ENCODE measurements around the gene ANKRD63.

Gene ANKRD63

DNA sequence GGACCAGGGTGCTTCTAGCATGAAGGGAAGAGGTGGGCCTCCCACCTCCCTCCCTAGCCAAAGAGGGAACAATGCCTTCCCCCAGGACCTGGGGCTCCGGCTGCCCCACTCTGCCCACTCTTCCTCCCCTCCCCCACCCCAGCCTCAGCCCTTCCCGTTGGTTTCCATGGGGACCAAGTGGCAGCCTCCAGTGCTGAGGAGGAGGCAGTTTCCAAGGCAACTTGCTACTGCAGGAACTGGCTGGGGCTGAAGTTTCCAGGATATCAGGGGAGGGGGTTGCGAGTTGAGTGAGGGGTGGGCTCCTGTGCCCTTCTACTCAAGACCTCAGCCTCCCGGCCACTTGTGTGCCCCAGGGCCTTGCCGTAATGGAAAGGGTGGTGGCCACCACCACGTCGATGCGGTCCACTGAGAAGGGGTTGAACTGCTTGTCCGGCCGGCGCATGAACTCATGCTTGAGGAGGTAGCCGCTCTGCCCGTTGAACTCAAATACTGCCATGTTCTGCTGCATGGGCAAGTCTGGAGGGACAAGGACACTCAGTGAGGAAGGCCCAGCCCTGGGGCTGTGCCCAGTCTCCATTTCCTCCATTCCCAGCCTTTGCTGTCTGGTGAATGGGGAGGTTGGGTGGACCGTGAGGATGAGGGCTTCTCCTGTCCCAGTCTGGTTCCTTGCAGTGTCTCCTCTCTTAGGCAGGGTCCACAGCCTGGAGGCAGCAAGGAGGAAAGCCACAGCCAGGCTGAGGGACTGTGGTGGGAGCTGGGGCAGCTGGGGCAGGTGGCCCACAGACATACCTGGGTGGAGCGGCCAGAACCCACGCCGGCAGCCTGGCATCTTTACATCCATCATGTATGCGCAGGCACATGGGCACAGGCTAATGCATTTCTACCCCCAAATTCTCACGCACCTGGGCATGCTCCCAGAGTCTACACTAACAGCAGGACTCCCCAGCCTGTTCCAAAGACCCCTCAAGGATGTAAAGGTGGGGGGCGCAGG is 11.3 kb upstream of the ANKRD63 start:
- DNase-seq = no peak

DNA sequence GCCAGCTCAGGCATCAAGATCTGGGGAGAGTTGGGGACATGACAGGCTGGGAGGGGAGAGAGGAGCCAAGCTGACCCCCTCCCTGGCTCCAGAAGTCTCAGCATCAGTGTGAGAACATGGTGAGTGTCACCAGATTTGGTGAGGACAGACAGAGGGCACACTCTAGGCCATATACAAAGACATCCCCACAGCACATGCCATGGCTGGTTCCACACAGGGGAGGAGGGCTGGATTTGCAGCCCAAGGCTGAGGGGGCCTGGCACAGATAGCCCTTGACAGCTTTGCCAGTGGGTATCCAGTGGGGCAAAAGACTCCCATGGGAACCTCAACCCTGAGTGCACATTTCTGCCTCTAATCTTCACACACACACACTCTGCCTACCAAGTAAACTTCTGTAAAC is 10.1 kb upstream of the ANKRD63 start:
- no peak for DNase-seq

- no peak for DNase-seq
Observed at GRCh38 chr15:40292246-40292645, 9.4 kb upstream of the ANKRD63 start.

DNA sequence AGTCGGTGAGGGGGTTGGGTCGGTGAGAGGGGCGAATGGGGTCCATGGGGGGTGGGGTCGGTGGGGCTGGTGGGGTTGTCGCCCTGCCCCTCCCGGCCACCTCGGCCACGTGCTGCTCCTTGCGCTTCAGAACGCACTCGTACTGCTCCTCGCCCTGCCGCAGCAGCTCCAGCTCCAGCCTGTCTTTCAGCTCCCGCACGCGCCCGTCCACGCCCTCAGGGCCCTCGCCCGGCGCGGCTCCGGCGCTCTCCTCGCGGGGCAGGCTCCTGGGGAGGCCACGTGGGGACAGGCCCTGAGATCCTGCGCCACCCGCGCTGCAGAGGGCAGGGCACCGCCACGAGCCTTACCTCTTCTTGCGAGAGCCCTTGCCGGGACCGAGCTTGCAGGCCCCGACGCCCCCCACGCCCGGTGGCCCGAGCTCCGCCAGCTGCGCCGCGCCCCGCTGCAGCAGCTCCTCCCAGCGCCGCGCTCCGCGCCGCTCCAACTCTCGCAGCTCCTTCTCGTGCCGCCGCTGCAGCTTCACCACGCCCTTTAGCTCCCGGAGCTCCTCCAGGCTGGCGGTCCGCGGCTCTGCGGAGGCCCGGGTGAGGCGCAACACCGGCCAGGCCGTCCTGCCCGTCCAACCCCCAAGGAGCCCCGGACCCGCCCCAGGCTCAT is 8.2 kb upstream of the ANKRD63 start:
- no peak for DNase-seq

DNA sequence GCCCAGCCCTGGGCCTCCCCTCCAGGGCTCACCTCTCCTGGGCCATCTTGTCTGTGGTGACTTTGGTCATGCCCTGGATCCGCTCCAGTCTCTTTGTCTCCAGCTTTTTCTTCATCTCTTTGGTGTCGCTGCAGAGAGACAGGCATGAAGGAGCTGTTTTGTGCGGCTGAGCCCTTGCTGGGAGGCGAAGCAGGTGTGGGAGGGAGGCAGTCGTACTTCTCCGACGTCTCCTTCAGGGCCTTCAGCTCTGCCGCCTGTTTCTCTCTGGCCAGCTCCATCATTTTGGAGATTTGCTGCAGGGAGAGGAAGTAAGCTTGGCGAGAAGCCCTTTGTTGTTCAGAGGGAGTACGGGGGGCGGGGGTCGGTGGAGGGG is 7.7 kb upstream of the ANKRD63 start:
- no peak for DNase-seq

GRCh38 chr15:40289140-40289775 is 6.4 kb upstream of the ANKRD63 start:
- DNase-seq = no peak

- DNase-seq = no peak
Observed at GRCh38 chr15:40287968-40288367, 5.1 kb upstream of the ANKRD63 start.

DNA sequence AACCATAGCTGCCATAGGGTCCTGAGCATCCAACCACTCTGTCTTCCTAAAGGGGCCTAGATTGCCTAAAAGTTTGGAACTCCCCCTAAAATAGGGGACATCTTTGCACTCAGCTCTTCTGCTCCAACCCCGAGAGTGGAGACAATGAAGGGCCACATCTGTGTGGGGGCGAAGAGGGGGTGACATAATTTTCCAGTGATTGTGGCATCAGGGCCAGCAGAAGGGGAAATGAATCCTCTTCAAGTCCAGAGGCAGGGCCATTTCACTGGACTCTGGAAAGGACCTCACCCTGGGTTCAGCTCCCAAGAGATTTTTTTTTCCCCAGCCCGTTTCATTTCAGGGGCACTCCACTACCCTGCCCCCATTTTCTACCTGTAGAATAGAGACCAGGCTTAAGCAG is 4.6 kb upstream of the ANKRD63 start:
- DNase-seq = no peak

GRCh38 chr15:40286794-40287193 is 3.9 kb upstream of the ANKRD63 start:
- DNase-seq = no peak

- DNase-seq = no peak
Observed at GRCh38 chr15:40286061-40286532, 3.2 kb upstream of the ANKRD63 start.

DNA sequence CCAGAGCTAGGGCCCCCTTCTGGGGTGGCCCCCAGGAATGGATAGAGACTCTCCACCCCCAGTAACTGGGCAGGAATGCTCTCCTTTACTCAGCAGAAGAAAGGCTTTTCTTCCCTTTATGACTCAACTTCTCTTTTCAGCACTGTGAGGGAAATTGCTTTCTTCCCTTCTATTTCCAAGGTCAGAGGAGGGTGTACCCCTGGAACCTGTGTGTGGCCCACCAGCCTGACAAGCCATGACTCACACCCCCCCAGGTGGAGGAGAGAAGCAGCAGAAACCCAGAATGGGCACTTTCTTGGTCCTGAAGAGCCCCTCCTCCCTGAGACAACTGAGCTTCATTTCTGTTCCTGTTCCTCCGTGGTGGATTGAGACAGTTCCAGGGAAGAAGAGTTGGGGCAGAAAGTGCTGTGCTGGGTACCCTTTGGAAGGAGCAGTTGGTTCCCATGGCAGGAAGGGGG is 2.7 kb upstream of the ANKRD63 start:
- DNase-seq = no peak

DNA sequence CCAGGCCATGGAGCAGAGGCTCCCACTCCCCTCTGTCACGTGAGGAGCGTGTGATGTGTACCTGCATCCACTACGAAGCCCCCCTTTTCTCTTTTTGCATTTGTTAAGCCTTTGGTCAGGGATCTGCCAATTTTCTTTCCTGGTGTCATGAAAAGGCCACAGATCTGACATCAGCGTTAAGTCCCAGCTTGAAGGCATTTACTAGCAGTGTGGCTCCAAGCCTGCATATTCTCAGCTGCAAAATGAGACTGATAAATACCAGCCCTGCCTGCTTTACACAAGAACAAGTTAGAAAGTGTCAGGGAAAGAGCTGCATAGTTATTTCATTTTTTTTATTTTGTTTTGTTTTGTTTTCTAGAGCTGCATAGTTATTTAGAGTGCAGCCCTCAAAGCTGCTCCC is 2.3 kb upstream of the ANKRD63 start:
- no peak for DNase-seq

GRCh38 chr15:40283615-40284300 is 894 bp upstream of the ANKRD63 start:
- no peak for DNase-seq

DNA sequence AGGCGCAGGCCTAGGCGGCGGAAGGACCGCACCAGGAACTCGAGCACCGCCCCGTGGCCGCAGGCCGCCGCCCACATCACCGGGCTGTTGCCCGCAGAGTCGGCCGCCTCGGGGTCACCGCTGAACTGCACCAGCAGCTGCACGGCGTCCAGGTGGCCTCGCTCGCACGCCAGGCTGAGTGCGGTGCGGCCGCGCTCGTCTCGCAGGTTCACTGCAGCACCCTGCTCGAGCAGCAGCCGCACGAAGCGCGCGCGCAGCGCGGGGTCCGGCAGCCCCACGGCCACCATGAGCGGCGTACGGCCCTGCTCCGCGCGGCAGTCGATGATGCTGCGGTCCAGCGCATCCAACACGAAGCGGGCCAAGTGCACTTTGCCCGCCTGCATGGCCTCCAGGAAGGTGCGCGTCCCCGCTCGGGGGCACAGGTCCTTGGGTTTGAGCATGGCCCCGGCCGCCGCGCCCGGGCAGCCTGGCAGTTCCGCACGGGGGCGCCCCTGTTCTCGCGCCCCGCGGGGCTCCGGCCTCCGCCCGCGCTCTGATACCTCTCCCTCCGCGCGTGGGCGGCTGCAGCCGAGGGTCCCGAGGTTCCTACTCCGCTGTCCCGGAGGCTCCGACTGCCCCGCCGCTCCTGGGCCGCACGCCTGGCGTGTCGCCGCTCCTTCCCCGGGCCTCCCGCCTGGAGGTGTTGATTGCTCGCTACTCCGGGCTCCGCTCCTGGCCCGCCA is 556 bp downstream of the ANKRD63 start:
- no peak for DNase-seq

DNA sequence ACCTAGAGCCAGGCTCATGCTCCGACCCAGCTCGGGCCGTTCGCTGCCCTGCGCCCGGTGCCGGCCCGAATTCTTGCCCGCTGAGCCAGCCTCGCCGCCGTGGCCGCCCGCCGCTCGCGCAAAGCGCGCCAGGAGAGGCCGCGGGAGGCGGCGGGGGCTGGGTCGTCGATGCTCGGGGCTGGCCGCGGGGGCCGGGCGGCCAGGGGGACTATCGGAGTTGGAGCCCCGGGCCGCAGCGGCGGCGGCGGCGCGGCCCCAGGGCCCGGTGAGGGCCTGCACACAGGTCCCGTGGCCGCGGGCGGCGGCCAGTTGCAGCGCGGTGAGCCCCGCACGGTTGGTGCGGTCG is 1.1 kb downstream of the ANKRD63 start:
- DNase-seq = no peak

DNA sequence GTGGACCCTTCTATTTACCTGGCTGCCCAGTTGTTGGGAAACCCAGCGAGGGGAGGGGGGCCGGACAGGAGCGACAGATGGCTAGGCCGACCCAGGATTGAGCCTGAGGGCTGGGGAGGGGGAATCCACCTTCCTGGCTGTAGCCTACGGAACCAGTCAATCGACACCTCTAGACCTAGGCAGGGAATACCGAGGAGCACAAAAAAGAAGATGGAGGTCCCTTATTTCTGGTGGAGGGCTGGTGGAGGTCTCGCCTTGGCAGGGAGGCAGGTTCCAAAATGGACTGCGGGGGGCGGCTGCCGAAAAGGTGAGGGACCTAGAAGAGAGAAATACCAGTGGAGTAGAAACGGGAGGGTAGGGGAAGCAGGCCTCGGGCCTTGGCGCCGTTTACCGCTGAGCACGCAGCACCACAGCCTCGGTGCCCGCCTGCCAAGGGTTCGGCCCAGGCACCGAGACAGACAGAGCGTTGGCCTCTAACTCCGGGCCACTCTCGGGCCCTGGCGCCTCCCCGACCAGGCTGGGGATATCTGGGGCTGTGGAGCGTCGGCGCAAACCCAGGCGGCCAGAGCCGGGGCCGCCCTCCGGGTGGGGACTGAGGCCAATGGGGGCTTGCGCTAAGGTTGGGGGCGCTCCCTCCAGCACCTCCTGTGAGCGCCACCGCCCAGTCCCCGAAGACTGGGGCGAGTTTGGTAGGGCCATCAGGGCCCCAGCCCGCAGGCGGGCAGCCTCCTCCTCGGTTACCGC is 1.6 kb downstream of the ANKRD63 start:
- no peak for DNase-seq

DNA sequence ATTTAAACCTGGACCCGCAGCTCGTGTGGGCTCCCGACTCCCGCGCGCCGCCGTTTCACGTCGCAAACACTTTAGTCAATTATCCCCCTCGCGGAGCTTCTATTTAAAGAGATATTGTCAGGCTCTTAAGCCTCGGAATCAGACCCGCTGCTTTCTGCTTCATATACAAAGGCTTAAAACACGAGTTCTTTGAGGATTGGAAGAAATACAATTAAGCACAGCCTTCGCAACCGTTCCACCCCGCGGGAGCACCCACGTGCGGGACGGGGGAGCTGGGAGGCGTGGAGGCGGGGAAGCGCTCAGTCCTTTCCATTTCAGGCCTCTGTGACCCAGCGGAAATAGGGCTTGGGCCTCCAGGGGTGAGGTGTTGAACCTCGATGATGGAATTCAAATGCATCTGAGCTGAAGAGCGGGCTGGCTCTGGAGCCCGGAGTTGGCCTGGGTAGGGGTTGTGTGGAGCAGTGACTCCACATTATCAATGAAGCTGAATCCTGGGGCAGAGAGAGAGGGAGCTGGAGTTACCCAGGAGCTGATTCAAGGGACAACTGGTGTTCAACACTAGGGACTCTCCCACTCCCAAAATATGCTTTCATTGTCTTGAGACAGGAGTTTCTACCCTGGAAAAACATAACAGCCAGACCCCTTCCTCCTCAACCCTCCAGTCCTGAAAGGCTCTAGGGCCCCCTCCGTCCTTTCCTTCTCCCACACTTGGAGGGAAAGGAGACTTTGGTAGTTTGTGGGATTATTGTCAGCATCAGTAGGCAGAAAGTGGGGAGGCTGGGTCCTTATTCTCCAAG is 2.4 kb downstream of the ANKRD63 start:
- no peak for DNase-seq

- DNase-seq = no peak
Observed at GRCh38 chr15:40279437-40280141, 3.3 kb downstream of the ANKRD63 start.

DNA sequence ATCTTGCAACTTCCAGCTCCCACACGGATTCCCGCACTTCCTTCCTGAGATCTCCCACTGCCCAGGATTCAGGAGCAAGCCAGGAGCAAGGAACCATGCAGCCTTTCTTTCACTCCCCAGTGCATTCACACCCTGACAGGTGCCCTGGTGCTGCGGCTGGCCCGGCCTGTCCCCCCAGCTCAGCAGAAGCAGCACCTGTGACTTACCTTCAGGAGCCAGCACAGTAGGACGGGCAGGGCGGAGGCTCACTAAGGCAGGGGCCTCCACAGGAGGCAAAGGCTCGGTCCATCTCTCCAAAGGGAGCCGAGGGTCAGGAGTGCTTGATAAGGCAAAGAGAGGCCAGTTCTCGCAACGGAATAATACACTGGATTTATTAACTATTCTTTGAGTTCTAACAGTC is 4.8 kb downstream of the ANKRD63 start:
- no peak for DNase-seq

GRCh38 chr15:40277471-40277870 is 5.4 kb downstream of the ANKRD63 start:
- DNase-seq = no peak
